Naive thymus-derived CD4-positive, alpha-beta T cell (primary cell): Measurements from ENCODE around the gene MYLIP. TPM values are rescaled to one million over a fixed set of nuclear protein-coding genes. Genes with fewer than 3 reads are reported as not detected.
A peak's percentile ranks its signal among the peaks of the same experiment; 100 is the strongest.

Source experiments
- ATAC-seq: fragments of 150-1000 bp; cut with Tn5 transposase; 2 replicates; pipeline ENCODE4 v1.10.0; 2021; ENCODE audit warnings: mild to moderate bottlenecking, moderate library complexity
- CTCF ChIA-PET: fragments of 350-600 bp; sonication (Branson Sonifier 250); formaldehyde crosslinking; loops from one replicate; lab custom pipeline; 2021; ENCODE audit warnings: antibody characterized with exemption; lab: Charles Lee
- POLR2A ChIA-PET: fragments of 350-600 bp; sonication (Branson Sonifier 250); formaldehyde crosslinking; loops from one replicate; lab custom pipeline; 2021; ENCODE audit warnings: antibody characterized with exemption, inconsistent platforms; lab: Charles Lee
- DNase-seq, 9 donors: peaks; one replicate each; pipeline versions ENCODE4 v3.0.0 to v3.0.0-alpha.2; 2020 to 2022; ENCODE audit warnings: mixed read lengths in 1 of 9
- H3K27ac ChIP-seq: one replicate; pipeline ENCODE4 v1.7.0; 2013; ENCODE audit warnings: mild to moderate bottlenecking, low read depth, low read length, moderate library complexity
- H3K27me3 ChIP-seq, 2 donors: one replicate each; pipeline ENCODE4 v1.7.0; 2013; ENCODE audit warnings: low read length in 2 of 2, mild to moderate bottlenecking in 2 of 2, moderate library complexity in 2 of 2; ENCODE audit not compliant: control insufficient read depth in 2 of 2, insufficient read depth in 2 of 2
- H3K36me3 ChIP-seq, 3 experiments: 1 replicate in 2 of 3; 2 replicates in 1 of 3; pipeline ENCODE4 v1.7.0; 2013; ENCODE audit warnings: low read length in 3 of 3, mild to moderate bottlenecking in 3 of 3, moderate library complexity in 1 of 3; ENCODE audit not compliant: insufficient read depth in 3 of 3, control insufficient read depth in 2 of 3
- H3K4me1 ChIP-seq, 2 donors: one replicate each; pipeline ENCODE4 v1.7.0; 2013; ENCODE audit warnings: low read length in 2 of 2, mild to moderate bottlenecking in 2 of 2, moderate library complexity in 1 of 2; ENCODE audit not compliant: control insufficient read depth in 2 of 2, insufficient read depth in 2 of 2
- H3K4me3 ChIP-seq: 2 replicates; pipeline ENCODE4 v1.7.0; 2013; ENCODE audit warnings: mild to moderate bottlenecking, low read length
- H3K9me3 ChIP-seq, 3 experiments: 1 replicate in 2 of 3; 2 replicates in 1 of 3; pipeline ENCODE4 v1.7.0; 2013; ENCODE audit warnings: low read length in 3 of 3; ENCODE audit not compliant: control insufficient read depth in 2 of 3
- H3K27ac Mint-ChIP-seq, 9 donors: one replicate each; pipeline ENCODE4 v1.8.0; 2020 to 2022; ENCODE audit warnings: mixed read lengths in 9 of 9, mild to moderate bottlenecking in 8 of 9, moderate library complexity in 5 of 9, inconsistent platforms in 2 of 9
- H3K27me3 Mint-ChIP-seq, 5 donors: one replicate each; pipeline ENCODE4 v1.8.0; 2021 to 2022; ENCODE audit warnings: mixed read lengths in 5 of 5, mild to moderate bottlenecking in 1 of 5
- H3K36me3 Mint-ChIP-seq, 5 donors: one replicate each; pipeline ENCODE4 v1.8.0; 2020 to 2022; ENCODE audit warnings: mixed read lengths in 5 of 5, mild to moderate bottlenecking in 3 of 5, inconsistent platforms in 1 of 5
- H3K4me1 Mint-ChIP-seq, 7 donors: one replicate each; pipeline ENCODE4 v1.8.0; 2020 to 2022; ENCODE audit warnings: mixed read lengths in 7 of 7, mild to moderate bottlenecking in 3 of 7, inconsistent platforms in 1 of 7
- H3K4me3 Mint-ChIP-seq, 10 donors: one replicate each; pipeline ENCODE4 v1.8.0; 2020 to 2022; ENCODE audit warnings: mild to moderate bottlenecking in 10 of 10, mixed read lengths in 10 of 10, moderate library complexity in 6 of 10, inconsistent platforms in 2 of 10
- H3K9me3 Mint-ChIP-seq, 11 donors: one replicate each; pipeline ENCODE4 v1.8.0; 2020 to 2022; ENCODE audit warnings: mixed read lengths in 11 of 11, mild to moderate bottlenecking in 4 of 11, inconsistent platforms in 1 of 11, moderate library complexity in 1 of 11
- intact Hi-C, 2 donors: fragments of 100-400 bp; cut with micrococcal nuclease; formaldehyde crosslinking; loops; one replicate each; pipeline ENCODE4 v1.15.1; 2023
- polyA plus RNA-seq, 2 donors: library from polyadenylated mRNA; unstranded; fragments of 300-500 nt; fragmentation: Illumina TruSeq; gene quantifications; one replicate each; pipeline ENCODE4 v1.2.3, GENCODE V29; 2021
- total RNA-seq, 6 experiments: library from RNA in 5 of 6; stranded (reverse) in 5 of 6; gene quantifications; 1 replicate in 5 of 6; 2 replicates in 1 of 6; pipeline ENCODE4 v1.2.3 and lab custom pipeline; 2021 to 2026

MYLIP gene
- total and polyA plus RNA-seq, 7 experiments from 2014 or later: 17.8 to 215 (median 70.1) TPM

DNA sequence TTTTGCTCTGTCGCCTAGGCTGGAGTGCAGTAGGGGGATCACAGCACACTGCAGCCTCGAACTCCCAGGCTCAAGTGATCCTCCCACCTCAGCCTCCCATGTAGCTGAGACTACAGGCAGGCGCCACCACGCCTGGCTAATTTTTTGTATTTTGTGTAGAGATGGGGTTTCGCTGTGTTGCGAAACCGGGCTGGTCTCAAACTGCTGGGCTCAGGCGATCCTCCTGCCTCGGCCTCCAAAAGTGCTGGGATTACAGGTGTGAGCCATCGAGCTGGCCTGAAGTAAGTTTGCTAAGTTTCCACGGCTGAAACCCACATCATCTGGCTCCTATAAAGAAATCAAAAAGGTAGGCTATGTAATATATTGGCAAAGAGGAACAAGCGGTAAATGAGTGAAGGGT, 1.4 kb upstream of the MYLIP start:
- ATAC-seq: no peak
- Histone ChIP-seq H3K27ac (no peak overlapping the region), H3K27me3 (no peaks in the 10 kb centered on the region), H3K9me3 (no peaks in the 10 kb centered on the region), H3K4me1 (peaks cover 15 to 24% of the 10 kb centered on the region in 2 donors), H3K36me3 (peaks cover 0 to 10% (median 0%) of the 10 kb centered on the region in 3 experiments), H3K4me3 (no peak overlapping the region)
- Mint-ChIP-seq H3K27me3 (peaks cover 0 to 38% (median 0%) of the 10 kb centered on the region in 5 donors), H3K4me3 (peak overlapping the region; percentile 57 to 81 (median 68)), H3K36me3 (peaks cover 0 to 12% (median 5%) of the 10 kb centered on the region in 5 donors), H3K27ac (peak overlapping the region in 7 of 9 donors; percentile 24 to 94 (median 49)), H3K4me1 (peaks cover 5 to 36% (median 20%) of the 10 kb centered on the region in 7 donors), H3K9me3 (peaks cover 0 to 7% (median 0%) of the 10 kb centered on the region in 11 donors)
- DNase-seq: no peak
- intact Hi-C loops: loop anchor here in 1 of 2 donors (10.0 kb wide), 1 partner anchor 357 kb away; no protein-coding TSS in a partner anchor
- ChIA-PET POLR2A (no interaction called here), CTCF (no interaction called here)

DNA sequence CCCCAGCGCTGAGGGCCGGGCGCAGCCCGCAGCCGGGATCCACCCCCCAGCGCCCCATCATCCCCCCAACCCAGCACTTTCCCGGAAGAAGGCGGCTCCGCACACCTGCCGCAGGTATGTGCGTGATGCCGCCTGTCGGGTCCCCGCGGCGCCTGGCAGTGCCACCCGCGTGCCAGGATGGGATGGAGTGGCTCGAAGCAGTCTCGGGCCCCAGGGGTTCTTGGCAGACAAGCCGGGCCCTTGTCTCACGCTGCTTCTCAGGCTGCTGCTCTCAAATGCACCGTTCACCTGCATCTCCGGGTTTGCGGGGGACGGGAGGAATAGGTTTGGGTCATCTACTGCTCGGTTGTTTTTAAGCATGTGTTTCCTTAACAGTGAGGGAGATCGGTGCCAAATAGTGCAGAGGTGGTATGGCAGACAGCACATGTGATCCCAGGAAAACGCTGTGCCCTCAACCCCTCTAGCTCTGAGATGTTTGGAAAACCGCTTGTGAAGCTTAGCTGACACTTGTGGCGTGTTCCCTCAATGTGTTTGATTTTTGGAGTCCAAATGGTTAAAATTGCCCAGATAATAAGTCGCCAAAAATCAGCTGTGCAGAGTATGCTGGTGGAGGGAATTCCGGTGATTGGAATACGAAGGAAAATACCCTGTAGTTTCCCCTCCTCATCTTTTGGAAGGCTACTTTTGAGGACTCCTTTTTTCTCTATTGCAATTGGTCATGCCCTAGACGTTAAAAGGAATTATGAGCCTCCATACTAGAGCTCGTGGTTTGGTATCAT, 926 bp downstream of the MYLIP start:
- peaks cover 0 to 17% (median 0%) of the 10 kb centered on the region in 3 experiments for H3K36me3 ChIP-seq
- H3K4me1 ChIP-seq: peaks cover 38 to 42% of the 10 kb centered on the region in 2 donors
- H3K9me3 Mint-ChIP-seq: peaks cover 0 to 7% (median 0%) of the 10 kb centered on the region in 11 donors
- H3K27ac Mint-ChIP-seq: peak overlapping the region; percentile 69 to 98 (median 94)
- H3K27ac ChIP-seq: peak overlapping the region; percentile 97
- POLR2A ChIA-PET: interaction anchor here (0.7 to 2.5 kb wide), 8 partner anchors 9 to 438 kb away, joined by 3 to 21 read pairs (median 3); no protein-coding TSS in a partner anchor
- peaks cover 0 to 18% (median 0%) of the 10 kb centered on the region in 5 donors for H3K27me3 Mint-ChIP-seq
- CTCF ChIA-PET: interaction anchor here (0.7 to 1.8 kb wide), 5 partner anchors 9 to 596 kb away, joined by 3 to 12 read pairs (median 3); no protein-coding TSS in a partner anchor
- intact Hi-C loops: loop anchor here (1.0 to 10.0 kb wide), 19 partner anchors 7 to 1855 kb away; partner anchors contain the start of genes ATXN1 (in 1 of the 2), DTNBP1 (in 1 of the 2), FAM8A1 (in 1 of the 2) and NUP153 (in 1 of the 2)
- H3K4me3 ChIP-seq: peak overlapping the region; percentile 91
- peaks cover 0 to 26% (median 18%) of the 10 kb centered on the region in 5 donors for H3K36me3 Mint-ChIP-seq
- DNase-seq (peak in 2 of 9 donors; percentile 54 to 55), ATAC-seq (no peak)
- no peaks in the 10 kb centered on the region for H3K27me3 ChIP-seq
- peaks cover 23 to 50% (median 43%) of the 10 kb centered on the region in 7 donors for H3K4me1 Mint-ChIP-seq
- no peaks in the 10 kb centered on the region for H3K9me3 ChIP-seq
- H3K4me3 Mint-ChIP-seq: peak overlapping the region; percentile 93 to 100 (median 96)

DNA sequence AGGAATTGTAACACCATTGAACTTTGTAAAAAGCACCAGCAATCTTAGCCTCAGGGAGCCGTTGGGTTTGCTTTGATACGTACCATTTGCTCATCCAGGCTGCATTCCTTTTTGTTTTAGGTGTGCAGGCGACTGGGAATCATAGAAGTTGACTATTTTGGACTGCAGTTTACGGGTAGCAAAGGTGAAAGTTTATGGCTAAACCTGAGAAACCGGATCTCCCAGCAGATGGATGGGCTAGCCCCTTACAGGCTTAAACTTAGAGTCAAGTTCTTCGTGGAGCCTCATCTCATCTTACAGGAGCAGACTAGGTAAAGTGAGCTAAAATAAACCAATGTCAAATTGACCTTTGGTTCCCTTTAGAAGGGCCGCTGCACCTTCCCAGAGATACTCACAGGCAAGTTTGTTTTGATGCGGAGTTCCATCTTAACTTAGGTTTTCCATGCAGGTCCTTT, 1.6 kb downstream of the MYLIP start:
- peaks cover 44 to 49% of the 10 kb centered on the region in 2 donors for H3K4me1 ChIP-seq
- peaks cover 0 to 7% (median 0%) of the 10 kb centered on the region in 11 donors for H3K9me3 Mint-ChIP-seq
- no peaks in the 10 kb centered on the region for H3K27me3 ChIP-seq

DNA sequence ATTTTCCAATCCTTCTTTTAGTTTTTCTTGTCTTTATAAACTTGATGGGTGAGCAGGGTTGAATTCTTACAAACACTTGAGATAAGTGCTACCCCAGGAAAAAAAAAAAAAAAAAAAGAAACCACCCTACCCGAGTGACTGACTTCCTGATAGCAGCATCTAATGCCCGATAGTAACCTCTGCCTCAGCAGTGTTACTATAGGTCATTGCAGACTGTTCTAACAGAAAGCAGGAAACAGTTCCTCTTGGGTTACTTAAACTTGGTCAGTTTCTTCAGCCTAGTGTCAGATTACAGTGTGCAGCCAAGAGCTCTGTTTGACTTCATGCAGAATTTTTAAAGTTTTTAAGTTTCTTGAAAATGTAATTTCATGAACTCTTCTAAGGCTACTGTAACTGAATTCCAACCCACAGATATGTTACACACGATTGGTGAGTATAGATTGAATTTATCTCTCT, 2.1 kb downstream of the MYLIP start:
- peak; percentile 63 for ATAC-seq
- peak overlapping the region; percentile 97 for H3K27ac ChIP-seq
- peaks cover 0 to 17% (median 0%) of the 10 kb centered on the region in 3 experiments for H3K36me3 ChIP-seq
- Mint-ChIP-seq H3K27me3 (peaks cover 0 to 14% (median 0%) of the 10 kb centered on the region in 5 donors), H3K4me1 (peaks cover 33 to 61% (median 55%) of the 10 kb centered on the region in 7 donors), H3K36me3 (peaks cover 0 to 32% (median 18%) of the 10 kb centered on the region in 5 donors), H3K4me3 (peak overlapping the region; percentile 93 to 100 (median 96)), H3K27ac (peak overlapping the region; percentile 69 to 98 (median 94)), H3K9me3 (peaks cover 0 to 7% (median 0%) of the 10 kb centered on the region in 11 donors)
- peak overlapping the region; percentile 91 for H3K4me3 ChIP-seq
- H3K27me3 ChIP-seq: no peaks in the 10 kb centered on the region
- CTCF ChIA-PET: interaction anchor here (0.7 to 1.4 kb wide), 4 partner anchors 8 to 597 kb away, joined by 3 to 4 read pairs (median 3); no protein-coding TSS in a partner anchor
- no peaks in the 10 kb centered on the region for H3K9me3 ChIP-seq
- DNase-seq: peak in 7 of 9 donors; percentile 67 to 83 (median 76)
- intact Hi-C loops: loop anchor here (2.0 to 10.0 kb wide), 6 partner anchors 192 to 1856 kb away; partner anchors contain the start of genes FAM8A1 (in 1 of the 2) and NUP153 (in 1 of the 2)
- POLR2A ChIA-PET: interaction anchor here (0.5 to 1.9 kb wide), 7 partner anchors 11 to 391 kb away, joined by 3 to 17 read pairs (median 4); no protein-coding TSS in a partner anchor
- peaks cover 46 to 52% of the 10 kb centered on the region in 2 donors for H3K4me1 ChIP-seq

More for the DNA sequence above, 1.6 kb downstream of the MYLIP start:
- ChIA-PET POLR2A (interaction anchor here (0.5 to 2.5 kb wide), 8 partner anchors 8 to 439 kb away, joined by 3 to 17 read pairs (median 4); no protein-coding TSS in a partner anchor), CTCF (interaction anchor here (0.7 to 1.4 kb wide), 6 partner anchors 9 to 596 kb away, joined by 3 to 4 read pairs (median 3); no protein-coding TSS in a partner anchor)
- Histone ChIP-seq H3K27ac (peak overlapping the region; percentile 97), H3K4me3 (peak overlapping the region; percentile 91), H3K9me3 (no peaks in the 10 kb centered on the region), H3K36me3 (peaks cover 0 to 17% (median 0%) of the 10 kb centered on the region in 3 experiments)
- intact Hi-C loops: loop anchor here (2.0 to 10.0 kb wide), 6 partner anchors 192 to 1856 kb away; partner anchors contain the start of genes FAM8A1 (in 1 of the 2) and NUP153 (in 1 of the 2)
- Mint-ChIP-seq H3K4me1 (peaks cover 30 to 56% (median 50%) of the 10 kb centered on the region in 7 donors), H3K27ac (peak overlapping the region; percentile 69 to 98 (median 94)), H3K36me3 (peaks cover 0 to 32% (median 18%) of the 10 kb centered on the region in 5 donors), H3K27me3 (peaks cover 0 to 14% (median 0%) of the 10 kb centered on the region in 5 donors), H3K4me3 (peak overlapping the region; percentile 93 to 100 (median 96))
- ATAC-seq: no peak
- DNase-seq: peak in 1 of 9 donors; percentile 16

DNA sequence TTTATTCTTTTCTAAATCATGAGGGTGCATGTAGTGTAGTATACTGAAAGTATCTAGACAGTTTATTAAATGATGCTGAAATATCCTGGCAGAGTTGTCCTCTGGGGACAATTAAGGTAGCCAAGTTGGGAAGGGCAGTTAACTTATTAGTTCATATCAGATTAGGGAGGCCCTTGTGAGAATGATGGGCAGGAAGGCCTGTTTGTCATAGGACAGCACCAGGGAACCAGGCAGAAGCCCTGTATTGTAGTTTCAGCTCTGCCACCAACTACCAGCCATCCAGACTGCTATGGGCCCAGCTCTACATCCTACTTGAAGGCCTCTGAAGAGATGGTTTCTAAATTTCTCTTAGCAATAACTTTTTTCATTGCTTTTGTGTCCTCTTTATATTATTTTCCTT, 4.0 kb downstream of the MYLIP start:
- DNase-seq: no peak
- Histone ChIP-seq H3K9me3 (no peaks in the 10 kb centered on the region), H3K4me1 (peaks cover 65 to 70% of the 10 kb centered on the region in 2 donors), H3K27me3 (no peaks in the 10 kb centered on the region), H3K4me3 (no peak overlapping the region), H3K36me3 (peaks cover 0 to 17% (median 0%) of the 10 kb centered on the region in 3 experiments), H3K27ac (no peak overlapping the region)
- H3K27me3 Mint-ChIP-seq: peaks cover 0 to under 1% (median 0%) of the 10 kb centered on the region in 5 donors
- H3K4me1 Mint-ChIP-seq: peaks cover 47 to 75% (median 69%) of the 10 kb centered on the region in 7 donors
- ChIA-PET POLR2A (interaction anchor here (1.3 kb wide), 1 partner anchor 50 kb away, joined by 4 read pairs; no protein-coding TSS in a partner anchor), CTCF (no interaction called here)
- peak overlapping the region in 8 of 9 donors; percentile 6 to 86 (median 48) for H3K27ac Mint-ChIP-seq
- H3K4me3 Mint-ChIP-seq: peak overlapping the region; percentile 45 to 100 (median 74)
- ATAC-seq: no peak
- peaks cover 0 to 10% (median 0%) of the 10 kb centered on the region in 11 donors for H3K9me3 Mint-ChIP-seq
- H3K36me3 Mint-ChIP-seq: peaks cover 0 to 35% (median 18%) of the 10 kb centered on the region in 5 donors
- intact Hi-C loops: loop anchor here (5.0 to 10.0 kb wide), 4 partner anchors 349 to 1858 kb away; partner anchors contain the start of gene NUP153 (in 1 of the 2)
